Adrenal gland (tissue), 5 donors: ENCODE results near the gene SMARCD3.

Experiments used
- CTCF ChIP-seq, 6 experiments: fragments of 450-650 bp in 4 of 6; fragments of 200-600 bp in 2 of 6; sonication (generic) in 1 of 6; IDR thresholded peaks; 1 replicate in 5 of 6; 2 replicates in 1 of 6; pipeline versions ENCODE4 v1.5.1 to v1.8.0; 2016 to 2021; ENCODE audit warnings: antibody characterized with exemption in 6 of 6, mild to moderate bottlenecking in 2 of 6, moderate library complexity in 1 of 6
- POLR2A ChIP-seq, 2 donors: fragments of 450-650 bp; IDR thresholded peaks; one replicate each; pipeline ENCODE4 v1.6.1; 2017; ENCODE audit warnings: antibody characterized with exemption in 2 of 2, mild to moderate bottlenecking in 2 of 2, moderate library complexity in 1 of 2
- donor health status: DM: no; HTN: no; CAD: no.

DNA sequence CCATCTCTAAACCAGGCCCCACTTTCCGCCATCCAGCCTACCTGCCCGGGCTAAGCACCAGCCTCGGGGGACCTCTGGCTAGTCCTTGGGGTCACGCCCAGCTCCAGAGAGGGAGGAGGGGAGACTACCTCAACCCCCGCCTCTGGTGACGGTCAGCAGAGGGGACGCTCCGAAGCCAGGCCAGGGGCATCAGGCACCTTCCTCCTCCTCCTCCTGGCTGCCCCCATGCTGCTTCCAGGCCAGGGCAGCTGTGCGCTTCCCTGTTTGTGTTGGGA lies 4.0 kb upstream of the SMARCD3 start:
- no peak for TF ChIP-seq CTCF (IDR thresholded peaks at IDR 0.05)
- no peak for TF ChIP-seq POLR2A (IDR thresholded peaks at IDR 0.05)
